GM12878 (cell line): Measurements from ENCODE around the gene FAM20A. TPM values are rescaled to one million over a fixed set of nuclear protein-coding genes. Genes with fewer than 3 reads are reported as not detected.
A peak's percentile ranks its signal among the peaks of the same experiment; 100 is the strongest.

Experiments
- ATAC-seq: fragments of 200-7000 bp; cut with Tn5 transposase; 3 replicates; pipeline ENCODE4 v1.9.1; 2020; ENCODE audit warnings: mild to moderate bottlenecking, moderate library complexity
- BruUV-seq: library from RNA; stranded (reverse); fragments of 400-500 nt; replicated peaks from 2 replicates; lab custom pipeline; 2021; lab: Mats Ljungman, UMichigan
- CTCF ChIA-PET: fragments of 300-600 bp; sonication (Branson Sonifier 250); formaldehyde crosslinking; extraction: SDS; loops from one replicate; lab custom pipeline; 2021; ENCODE audit warnings: inconsistent platforms; lab: Yijun Ruan, JAX
- POLR2A ChIA-PET: fragments of 350-600 bp; formaldehyde crosslinking; extraction: SDS; loops from one replicate; lab custom pipeline; 2021; ENCODE audit warnings: inconsistent platforms; lab: Charles Lee
- RAD21 ChIA-PET: fragments of 300-600 bp; sonication (Branson Sonifier 250); formaldehyde crosslinking; loops from one replicate; lab custom pipeline; 2023; ENCODE audit warnings: antibody characterized with exemption; ENCODE audit not compliant: unreplicated experiment; lab: Charles Lee
- SMC1A ChIA-PET: fragments of 300-600 bp; sonication (Branson Sonifier 250); formaldehyde crosslinking; loops from one replicate; lab custom pipeline; 2023; ENCODE audit not compliant: unreplicated experiment, uncharacterized antibody; lab: Charles Lee
- DNase-seq: peaks from one replicate; pipeline ENCODE4 v3.0.0-alpha.2; 2011; ENCODE audit warnings: low read depth, low spot score
- FAIRE-seq: peaks from 3 replicates; lab custom pipeline; 2011; peaks lifted over from hg19 to GRCh38; lab: Jason Lieb, UNC
- H2AFZ ChIP-seq: 2 replicates; pipeline ENCODE4 v1.6.0; 2011; ENCODE audit warnings: low read depth, low read length, control low read depth; ENCODE audit not compliant: control insufficient read depth
- H3K27ac ChIP-seq: 2 replicates; pipeline ENCODE4 v1.5.1; 2011; ENCODE audit warnings: control low read depth; ENCODE audit not compliant: control insufficient read depth, insufficient read depth
- H3K27me3 ChIP-seq, 2 experiments: replicated peaks in 1 of 2; 2 replicates each; pipeline versions ENCODE4 v1.6.0 to v1.6.1; 2011; ENCODE audit warnings: low read length in 1 of 2; ENCODE audit not compliant: control insufficient read depth in 2 of 2, insufficient read depth in 2 of 2
- H3K36me3 ChIP-seq, 2 experiments: 2 replicates each; pipeline ENCODE4 v1.5.1; 2011; ENCODE audit warnings: low read length in 1 of 2; ENCODE audit not compliant: control insufficient read depth in 2 of 2, insufficient read depth in 2 of 2
- H3K4me1 ChIP-seq: 2 replicates; pipeline ENCODE4 v1.6.1; 2011; ENCODE audit warnings: mild to moderate bottlenecking, low read length, moderate library complexity, mixed read lengths; ENCODE audit not compliant: control insufficient read depth, insufficient read depth
- H3K4me2 ChIP-seq: 2 replicates; pipeline ENCODE4 v1.6.0; 2011; ENCODE audit warnings: control low read depth; ENCODE audit not compliant: control insufficient read depth, insufficient read depth
- H3K4me3 ChIP-seq: fragments of 200-600 bp; sonication (generic); 2 replicates; pipeline ENCODE4 v1.5.1; 2016
- H3K79me2 ChIP-seq: 2 replicates; pipeline ENCODE4 v1.6.0; 2011; ENCODE audit warnings: low read length; ENCODE audit not compliant: control insufficient read depth, insufficient read depth
- H3K9ac ChIP-seq: 2 replicates; pipeline ENCODE4 v1.8.0; 2011; ENCODE audit warnings: low read length, control low read depth, mixed read lengths; ENCODE audit not compliant: control insufficient read depth, insufficient read depth
- H3K9me3 ChIP-seq: replicated peaks from 3 replicates; pipeline ENCODE4 v1.5.1; 2011; ENCODE audit warnings: mild to moderate bottlenecking, low read length; ENCODE audit not compliant: control insufficient read depth, insufficient read depth
- H4K20me1 ChIP-seq: 2 replicates; pipeline ENCODE4 v1.6.0; 2011; ENCODE audit not compliant: control insufficient read depth, insufficient read depth
- CBX3 ChIP-seq: fragments of 200-600 bp; sonication (generic); IDR thresholded peaks from 2 replicates; pipeline ENCODE4 v1.6.1; 2016; ENCODE audit warnings: low read depth, borderline replicate concordance
- GABPA ChIP-seq: IDR thresholded peaks from 2 replicates; pipeline ENCODE4 v1.6.1; 2014; ENCODE audit warnings: antibody characterized with exemption, low read depth, mild to moderate bottlenecking, inconsistent platforms
- IKZF2 ChIP-seq, 2 experiments: fragments of 450-650 bp; IDR thresholded peaks; 2 replicates each; pipeline ENCODE4 v1.6.1; 2017; ENCODE audit warnings: mild to moderate bottlenecking in 2 of 2, moderate library complexity in 2 of 2
- NBN ChIP-seq: fragments of 450-650 bp; IDR thresholded peaks from 2 replicates; pipeline ENCODE4 v1.6.1; 2016
- NFYB ChIP-seq: IDR thresholded peaks from 2 replicates; pipeline ENCODE4 v1.6.1; 2011; ENCODE audit warnings: low read depth, mild to moderate bottlenecking, low read length, improper control_type of control experiment, moderate library complexity; ENCODE audit not compliant: insufficient read depth
- NR2C1 ChIP-seq: fragments of 450-650 bp; IDR thresholded peaks from 2 replicates; pipeline ENCODE4 v1.6.1; 2017; ENCODE audit warnings: antibody characterized with exemption, mild to moderate bottlenecking, moderate library complexity
- NR2F1 ChIP-seq: fragments of 450-650 bp; conservative IDR thresholded peaks from 2 replicates; pipeline ENCODE4 v1.6.1; 2017; ENCODE audit warnings: mild to moderate bottlenecking
- RFX5 ChIP-seq: IDR thresholded peaks from 2 replicates; pipeline ENCODE4 v1.6.1; 2011; ENCODE audit warnings: low read depth, low read length, improper control_type of control experiment
- RUNX3 ChIP-seq: IDR thresholded peaks from 2 replicates; pipeline ENCODE4 v1.6.1; 2012; ENCODE audit warnings: low read length, inconsistent platforms
- SMAD5 ChIP-seq: IDR thresholded peaks from 2 replicates; pipeline ENCODE4 v1.6.1; 2016; ENCODE audit warnings: antibody characterized with exemption, low read depth
- TARDBP ChIP-seq: IDR thresholded peaks from 2 replicates; pipeline ENCODE4 v1.6.1; 2016; ENCODE audit warnings: borderline replicate concordance
- TCF12 ChIP-seq: IDR thresholded peaks from 2 replicates; pipeline ENCODE4 v1.6.1; 2011; ENCODE audit warnings: low read depth, mild to moderate bottlenecking, low read length
- YY1 ChIP-seq: IDR thresholded peaks from 2 replicates; pipeline ENCODE4 v1.6.1; 2011; ENCODE audit warnings: low read depth, mild to moderate bottlenecking, low read length
- WGBS: methylation state at CpG from one replicate; pipeline ENCODE4 v1.1.6; 2016; ENCODE audit warnings: low lambda C conversion rate; ENCODE audit not compliant: insufficient replicate concordance, insufficient coverage; ENCODE audit errors: missing lambda C conversion rate; 5-methylcytosine and 5-hydroxymethylcytosine counted together
- in situ Hi-C: fragments of 300-500 bp; cut with MboI; formaldehyde crosslinking; loops from 9 replicates; pipeline ENCODE4 v1.14.3; 2018; ENCODE audit warnings: mixed read lengths
- intact Hi-C: fragments of 100-400 bp; cut with micrococcal nuclease; formaldehyde crosslinking; loops from one replicate; pipeline ENCODE4 v1.14.2; 2022; ENCODE audit not compliant: unreplicated experiment
- polyA plus RNA-seq, 11 experiments: library from polyadenylated mRNA; depleted of rRNA in 4 of 11; unstranded in 6 of 11; stranded (reverse) in 5 of 11; fragments of >200 nt; fragmentation: Nextera tagmentation in 4 of 11; fragmentation: Illumina TruSeq in 1 of 11; extraction: Ambion mirVana in 4 of 11; extraction: Trizol in 1 of 11; gene quantifications; 1 replicate in 1 of 11; 2 replicates in 10 of 11; pipeline versions ENCODE4 v1.2.1 to v1.2.3, GENCODE V29; 2011 to 2016; ENCODE audit warnings: inconsistent platforms in 2 of 11, missing spikeins in 2 of 11, low read depth in 1 of 11
- total RNA-seq, 4 experiments: library from RNA; depleted of rRNA in 3 of 4; stranded (reverse); fragments of >200 nt in 3 of 4; fragmentation: Illumina TruSeq in 1 of 4; extraction: Trizol in 1 of 4; gene quantifications; 2 replicates each; pipeline versions ENCODE4 v1.2.1 to v1.2.3, GENCODE V29; 2013 to 2021
- TF ChIP-seq, protein P1 (sequence below), 3 experiments: IDR thresholded peaks in 2 of 3; conservative IDR thresholded peaks in 1 of 3; 2 replicates each; pipeline ENCODE4 v1.5.1; 2011; ENCODE audit warnings: low read depth in 3 of 3, low read length in 3 of 3, mild to moderate bottlenecking in 3 of 3, control low read depth in 2 of 3, moderate library complexity in 2 of 3, inconsistent platforms in 1 of 3, mixed read lengths in 1 of 3; ENCODE audit not compliant: control insufficient read depth in 2 of 3, insufficient read depth in 1 of 3; ENCODE audit errors: extremely low read depth in 1 of 3

The FAM20A gene
- total and polyA plus RNA-seq, 10 of the 15 experiments (the other 5 are each of a cell fraction or from before 2014, with no cell fraction given) = 0.13 TPM; not detected in 9

DNA sequence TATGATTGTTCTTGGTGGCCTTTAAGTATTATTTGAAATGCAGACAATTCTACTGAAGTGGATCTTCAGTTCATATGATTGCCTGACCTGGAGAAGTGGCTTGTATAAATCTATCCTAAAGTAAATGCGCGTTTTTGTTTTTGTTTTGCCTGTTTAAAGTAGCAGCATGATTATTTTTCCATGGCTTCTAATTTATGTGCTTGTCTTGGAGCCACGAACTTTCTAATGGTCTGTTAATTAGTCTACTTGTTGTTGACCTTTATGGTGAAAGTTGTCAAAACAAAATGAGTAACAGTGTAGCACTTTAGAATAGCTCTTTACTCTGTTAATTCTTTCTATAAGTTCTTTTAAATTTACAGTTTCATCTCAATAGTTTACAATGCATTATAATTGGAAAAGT lies 87.2 kb downstream of the FAM20A start:
- Histone ChIP-seq H3K27me3 (no peaks in the 10 kb centered on the region), H3K4me1 (peaks cover 7% of the 10 kb centered on the region; the same call in 1 of the 2 replicates), H3K4me3 (peak overlapping the region; percentile 88), H4K20me1 (0 out of 2 replicates have a peak, but pooled peaks cover 2% of the 10 kb centered on the region), H3K9me3 (peaks cover 5% of the 10 kb centered on the region; the same call in 1 of the 3 replicates), H3K79me2 (peaks cover 55% of the 10 kb centered on the region), H3K27ac (peak overlapping the region; percentile 98), H2AFZ (no peak overlapping the region), H3K4me2 (peak overlapping the region; percentile 89), H3K36me3 (peaks cover 8 to 18% of the 10 kb centered on the region in 2 experiments; a peak in 3 of 4 replicates), H3K9ac (peak overlapping the region; percentile 87)
- FAIRE-seq = no peak
- ChIA-PET POLR2A (interaction anchor here (2.8 kb wide), 1 partner anchor 11 kb away, joined by 10 read pairs; no protein-coding TSS in a partner anchor), RAD21 (interaction anchor here (1.2 kb wide), 1 partner anchor 16 kb away, joined by 4 read pairs; no protein-coding TSS in a partner anchor), CTCF (interaction anchor here (1.7 kb wide), 1 partner anchor 52 kb away, joined by 4 read pairs; no protein-coding TSS in a partner anchor), SMC1A (interaction anchor here (8.1 kb wide), 1 partner anchor 14 kb away, joined by 97 read pairs; no protein-coding TSS in a partner anchor)
- WGBS = 75% methylated on average over 3 of the region's 3 CpGs
- ATAC-seq = no peak
- in situ Hi-C loops = no loop called here
- no TSS peak for BruUV-seq
- DNase-seq = no peak
- intact Hi-C loops = loop anchor here (5.0 kb wide), 1 partner anchor 47 kb away; no protein-coding TSS in a partner anchor
- TF ChIP-seq IKZF2 (IDR thresholded peaks at IDR 0.05) (no peak), TARDBP (no peak), CBX3 (no peak), NFYB (no peak)

DNA sequence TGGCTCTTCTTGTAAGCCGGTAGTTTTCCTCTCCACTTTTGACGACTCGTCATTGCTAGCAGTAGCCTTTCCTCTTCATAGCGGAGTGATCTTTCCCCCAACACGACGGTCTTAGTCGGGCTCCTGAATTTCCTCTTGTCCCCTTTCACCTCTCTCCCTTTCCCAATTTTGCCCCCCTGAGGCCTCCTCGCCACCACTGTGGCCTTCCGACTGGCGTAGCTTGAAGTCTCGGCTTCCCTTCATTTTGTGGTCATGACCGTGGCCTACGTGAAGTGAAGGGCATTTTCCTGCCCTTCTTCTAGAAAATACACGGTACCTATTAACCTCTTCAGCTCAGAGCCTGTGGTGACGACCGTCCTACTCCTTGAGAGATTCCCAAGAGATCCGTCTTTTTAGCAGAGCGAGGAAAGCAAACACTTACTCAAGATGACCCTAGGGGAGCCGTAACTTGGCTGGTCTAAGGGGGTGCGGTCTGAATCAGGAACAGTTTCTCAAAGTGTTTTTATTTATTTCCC lies 88.2 kb downstream of the FAM20A start:
- Histone ChIP-seq H3K36me3 (peaks cover 6 to 18% of the 10 kb centered on the region in 2 experiments; a peak in 3 of 4 replicates), H3K27ac (peak overlapping the region; percentile 98), H3K27me3 (no peaks in the 10 kb centered on the region), H2AFZ (peak overlapping the region; percentile 26; the same call in 1 of the 2 replicates), H3K4me3 (peak overlapping the region; percentile 88), H3K4me1 (peaks cover 7% of the 10 kb centered on the region; the same call in 1 of the 2 replicates), H4K20me1 (0 out of 2 replicates have a peak, but pooled peaks cover 2% of the 10 kb centered on the region), H3K9ac (peak overlapping the region; percentile 87), H3K4me2 (peak overlapping the region; percentile 89), H3K79me2 (peaks cover 52% of the 10 kb centered on the region), H3K9me3 (peaks cover 3% of the 10 kb centered on the region; the same call in 1 of the 3 replicates)
- FAIRE-seq (no peak), ATAC-seq (peak; percentile 5; the same call in 1 of the 3 replicates), DNase-seq (no peak)
- ChIA-PET SMC1A (interaction anchor here (1.5 to 8.1 kb wide), 2 partner anchors 13 to 46 kb away, joined by 5 to 97 read pairs; no protein-coding TSS in a partner anchor), CTCF (interaction anchor here (1.7 to 3.9 kb wide), 2 partner anchors 15 to 51 kb away, joined by 4 to 29 read pairs; no protein-coding TSS in a partner anchor), RAD21 (interaction anchor here (0.7 to 1.8 kb wide), 7 partner anchors 11 to 265 kb away, joined by 3 to 19 read pairs (median 4); partner anchors contain the start of gene AMZ2), POLR2A (interaction anchor here (0.6 to 4.7 kb wide), 7 partner anchors 9 to 101 kb away, joined by 3 to 46 read pairs (median 6); no protein-coding TSS in a partner anchor)
- no TSS peak for BruUV-seq
- in situ Hi-C loops (no loop called here), intact Hi-C loops (loop anchor here (1.0 to 5.0 kb wide), 2 partner anchors 15 to 46 kb away; no protein-coding TSS in a partner anchor)
- 1% methylated on average over 20 of the region's 20 CpGs for WGBS
- TF ChIP-seq TCF12 (no peak), RUNX3 (peak; percentile 56), YY1 (no peak), NBN (peak; percentile 11; the same call in 1 of the 2 replicates), NR2C1 (no peak), NR2F1 (no peak), RFX5 (no peak), GABPA (no peak), SMAD5 (no peak)
- TF ChIP-seq, protein P1, sequence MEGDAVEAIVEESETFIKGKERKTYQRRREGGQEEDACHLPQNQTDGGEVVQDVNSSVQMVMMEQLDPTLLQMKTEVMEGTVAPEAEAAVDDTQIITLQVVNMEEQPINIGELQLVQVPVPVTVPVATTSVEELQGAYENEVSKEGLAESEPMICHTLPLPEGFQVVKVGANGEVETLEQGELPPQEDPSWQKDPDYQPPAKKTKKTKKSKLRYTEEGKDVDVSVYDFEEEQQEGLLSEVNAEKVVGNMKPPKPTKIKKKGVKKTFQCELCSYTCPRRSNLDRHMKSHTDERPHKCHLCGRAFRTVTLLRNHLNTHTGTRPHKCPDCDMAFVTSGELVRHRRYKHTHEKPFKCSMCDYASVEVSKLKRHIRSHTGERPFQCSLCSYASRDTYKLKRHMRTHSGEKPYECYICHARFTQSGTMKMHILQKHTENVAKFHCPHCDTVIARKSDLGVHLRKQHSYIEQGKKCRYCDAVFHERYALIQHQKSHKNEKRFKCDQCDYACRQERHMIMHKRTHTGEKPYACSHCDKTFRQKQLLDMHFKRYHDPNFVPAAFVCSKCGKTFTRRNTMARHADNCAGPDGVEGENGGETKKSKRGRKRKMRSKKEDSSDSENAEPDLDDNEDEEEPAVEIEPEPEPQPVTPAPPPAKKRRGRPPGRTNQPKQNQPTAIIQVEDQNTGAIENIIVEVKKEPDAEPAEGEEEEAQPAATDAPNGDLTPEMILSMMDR (IDR thresholded peaks at IDR 0.05 in 2 of 3, conservative IDR thresholded peaks at IDR 0.05 in 1 of 3; ENCODE audit: control insufficient read depth in 2 of 3, extremely low read depth in 1 of 3, insufficient read depth in 1 of 3, low read depth in 3 of 3, low read length in 3 of 3) = no peak
